Rectal smooth muscle tissue (tissue), 1 donor: Measurements from ENCODE around the gene PHTF2.

Experiments used
- H3K27ac ChIP-seq: one replicate; pipeline ENCODE4 v1.7.0; 2013; ENCODE audit warnings: low read depth, low read length, inconsistent platforms
- H3K27me3 ChIP-seq: one replicate; pipeline ENCODE4 v1.7.0; 2013; ENCODE audit warnings: low read length; ENCODE audit not compliant: control insufficient read depth, insufficient read depth
- H3K36me3 ChIP-seq: one replicate; pipeline ENCODE4 v1.7.0; 2013; ENCODE audit warnings: low read length; ENCODE audit not compliant: control insufficient read depth, insufficient read depth
- H3K4me1 ChIP-seq: one replicate; pipeline ENCODE4 v1.7.0; 2013; ENCODE audit warnings: low read length; ENCODE audit not compliant: control insufficient read depth, insufficient read depth
- H3K4me3 ChIP-seq: one replicate; pipeline ENCODE4 v1.7.0; 2013; ENCODE audit warnings: low read length
- H3K9ac ChIP-seq: one replicate; pipeline ENCODE4 v1.7.0; 2013; ENCODE audit warnings: low read length

The PHTF2 gene

DNA sequence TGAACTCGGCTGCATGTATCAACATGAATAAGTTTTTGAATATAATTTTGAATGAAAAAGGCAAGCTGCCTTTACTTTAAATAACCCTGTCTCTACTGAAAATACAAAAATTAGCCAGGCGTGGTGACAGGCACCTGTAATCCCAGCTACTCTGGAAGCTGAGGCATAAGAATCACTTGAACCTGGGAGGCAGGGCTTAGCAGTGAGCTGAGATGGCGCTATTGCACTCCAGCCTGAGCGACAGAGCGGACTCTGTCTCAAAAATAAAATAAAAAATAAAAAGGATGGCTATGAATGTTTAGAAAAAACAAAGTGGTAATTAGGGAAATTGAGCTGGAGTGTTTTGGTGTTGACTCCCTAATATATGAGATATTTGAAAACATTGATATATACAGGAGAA lies 133.3 kb downstream of the PHTF2 start:
- Histone ChIP-seq H3K27ac (no peak overlapping the region), H3K9ac (no peak overlapping the region), H3K36me3 (no peaks in the 10 kb centered on the region), H3K4me1 (no peaks in the 10 kb centered on the region), H3K27me3 (no peaks in the 10 kb centered on the region), H3K4me3 (no peak overlapping the region)

DNA sequence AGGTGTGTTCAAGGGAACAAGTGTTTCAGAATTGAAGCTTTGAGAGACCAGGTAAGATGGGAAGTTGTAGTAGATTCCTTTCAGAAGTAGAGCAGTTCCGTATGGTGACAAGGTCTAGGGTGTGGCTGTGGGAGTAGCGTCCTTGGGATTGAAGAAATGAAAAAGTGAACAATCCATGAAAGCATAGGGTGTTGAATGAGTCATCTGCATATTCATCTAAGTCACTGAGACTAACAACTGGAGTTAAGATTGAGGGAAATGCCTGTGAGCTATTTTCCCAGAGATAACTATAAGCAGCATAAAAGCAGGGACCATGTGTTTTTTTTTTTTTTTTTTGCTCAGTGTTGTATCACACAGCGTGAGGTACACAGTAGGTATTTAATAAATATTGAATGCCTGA lies 134.8 kb downstream of the PHTF2 start:
- H3K4me3 ChIP-seq: no peak overlapping the region
- H3K36me3 ChIP-seq: no peaks in the 10 kb centered on the region
- H3K27me3 ChIP-seq: no peaks in the 10 kb centered on the region
- no peaks in the 10 kb centered on the region for H3K4me1 ChIP-seq
- H3K27ac ChIP-seq: no peak overlapping the region
- H3K9ac ChIP-seq: no peak overlapping the region

DNA sequence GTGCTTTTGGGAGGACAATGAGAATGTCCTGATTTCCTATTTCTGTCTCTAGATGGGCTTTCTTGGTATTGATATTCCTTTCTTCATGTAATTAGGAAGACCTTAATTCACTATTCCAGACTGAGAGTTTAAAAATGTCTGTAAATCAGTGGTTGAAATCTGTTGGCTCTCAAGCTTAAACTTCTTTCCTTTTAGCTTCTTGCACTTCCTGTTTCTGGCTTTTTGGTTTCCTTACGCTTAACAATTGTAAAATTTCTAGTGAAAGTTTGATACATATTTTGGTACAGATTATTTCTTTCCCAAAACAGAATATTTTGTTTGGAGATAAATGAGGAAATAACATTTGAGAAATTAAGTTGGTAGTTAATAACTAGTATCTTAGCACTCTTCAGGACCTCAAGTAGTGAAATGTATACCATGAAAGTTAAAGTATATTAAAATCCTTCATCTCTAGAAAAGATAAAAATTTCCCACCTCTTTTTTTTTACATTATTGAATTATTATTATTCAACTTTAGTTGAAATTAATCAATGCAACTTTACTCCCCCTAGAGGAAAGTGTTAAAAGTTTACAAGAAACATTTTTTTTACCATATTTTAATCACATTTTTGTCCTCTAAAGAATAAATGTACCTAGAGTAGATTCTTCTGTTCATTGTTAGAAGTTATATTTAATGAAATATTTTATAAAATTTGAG lies 137.2 kb downstream of the PHTF2 start:
- Histone ChIP-seq H3K9ac (no peak overlapping the region), H3K36me3 (no peaks in the 10 kb centered on the region), H3K27ac (no peak overlapping the region), H3K4me1 (no peaks in the 10 kb centered on the region), H3K27me3 (no peaks in the 10 kb centered on the region), H3K4me3 (no peak overlapping the region)

DNA sequence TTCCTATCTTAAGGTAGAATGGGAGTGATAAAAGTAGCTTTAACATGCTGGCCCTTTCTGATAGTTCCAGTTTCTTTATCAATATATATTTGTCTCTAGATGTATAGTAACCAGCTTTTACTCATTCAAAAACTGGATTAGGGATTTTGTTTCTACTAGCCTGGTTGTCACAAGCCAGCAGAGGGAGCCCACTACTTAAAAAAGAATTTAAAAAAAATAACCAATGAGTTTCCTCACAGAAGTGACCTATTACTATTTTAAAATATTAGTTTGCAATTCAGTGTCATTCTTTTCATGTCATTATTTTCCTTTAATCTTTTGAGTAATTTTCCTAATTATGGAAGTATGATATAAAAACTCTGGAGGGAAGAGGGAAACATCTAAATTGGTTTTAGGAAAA lies 142.1 kb downstream of the PHTF2 start:
- H3K4me1 ChIP-seq: no peaks in the 10 kb centered on the region
- H3K27me3 ChIP-seq: no peaks in the 10 kb centered on the region
- H3K27ac ChIP-seq: no peak overlapping the region
- H3K9ac ChIP-seq: no peak overlapping the region
- no peaks in the 10 kb centered on the region for H3K36me3 ChIP-seq
- no peak overlapping the region for H3K4me3 ChIP-seq

DNA sequence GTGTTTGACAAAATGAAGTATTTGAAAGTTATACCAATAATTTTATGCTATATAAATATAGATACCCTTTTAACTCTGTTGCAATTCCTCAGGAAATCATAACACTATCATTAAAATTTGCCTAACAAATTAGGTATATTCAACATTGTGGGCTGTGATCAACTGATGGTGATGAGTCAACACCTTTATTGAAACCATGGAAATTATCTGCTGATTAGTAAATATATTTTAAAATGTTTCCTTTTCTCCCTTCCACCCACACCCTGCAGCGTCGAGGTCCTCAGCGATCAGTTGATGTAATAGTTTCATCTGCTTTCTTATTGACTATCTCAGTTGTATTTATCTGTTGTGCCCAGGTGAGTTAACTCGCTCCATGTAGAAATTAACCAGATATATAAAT lies 143.9 kb downstream of the PHTF2 start:
- Histone ChIP-seq H3K27ac (no peak overlapping the region), H3K4me1 (no peaks in the 10 kb centered on the region), H3K27me3 (no peaks in the 10 kb centered on the region), H3K9ac (no peak overlapping the region), H3K4me3 (no peak overlapping the region), H3K36me3 (no peaks in the 10 kb centered on the region)

DNA sequence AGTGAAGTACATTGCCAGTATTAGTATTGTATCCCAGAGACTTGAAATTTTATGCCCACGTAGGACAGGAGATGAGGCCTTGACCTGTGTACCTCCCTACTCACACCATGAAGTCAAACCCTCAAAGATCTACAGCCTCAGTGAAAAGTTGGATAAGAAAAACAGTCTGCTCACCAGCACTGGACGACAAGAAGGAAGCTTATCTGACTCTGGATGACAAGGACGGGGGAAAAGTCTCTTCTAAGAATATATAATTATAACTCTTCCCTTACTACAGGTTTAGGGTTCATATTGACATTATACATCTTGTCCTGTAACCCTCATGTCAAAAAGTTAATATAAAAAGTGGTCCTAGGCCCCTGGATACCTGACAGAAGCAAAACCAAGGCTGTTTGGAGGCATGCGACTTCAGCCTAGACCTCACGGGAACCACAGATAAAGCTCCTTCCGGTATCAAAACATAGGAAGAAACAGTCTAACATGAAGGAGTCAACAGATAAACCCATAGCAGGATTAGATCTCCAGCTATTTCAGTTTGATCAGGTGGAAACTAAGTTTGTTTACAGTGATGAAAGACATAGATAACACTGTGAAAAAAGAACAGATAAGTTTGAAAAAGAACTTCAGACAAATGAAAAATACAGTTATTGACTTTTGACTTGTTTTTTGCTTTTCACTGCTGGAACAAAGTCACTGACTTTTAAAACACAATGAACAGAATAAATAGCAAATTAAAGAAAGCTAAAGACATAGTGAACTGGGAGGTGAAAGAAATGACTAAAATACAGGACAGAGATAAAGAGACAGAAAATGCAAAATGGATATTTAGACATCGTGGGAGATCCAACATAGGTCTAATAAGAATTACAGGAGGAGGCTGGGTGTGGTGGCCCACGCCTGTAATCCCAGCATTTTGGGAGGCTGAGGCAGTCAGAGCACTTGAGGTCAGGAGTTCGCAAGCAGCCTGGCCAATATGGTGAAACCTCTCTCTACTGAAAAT lies 145.9 kb downstream of the PHTF2 start:
- Histone ChIP-seq H3K4me1 (no peaks in the 10 kb centered on the region), H3K36me3 (no peaks in the 10 kb centered on the region), H3K27me3 (no peaks in the 10 kb centered on the region), H3K9ac (no peak overlapping the region), H3K4me3 (no peak overlapping the region), H3K27ac (no peak overlapping the region)

DNA sequence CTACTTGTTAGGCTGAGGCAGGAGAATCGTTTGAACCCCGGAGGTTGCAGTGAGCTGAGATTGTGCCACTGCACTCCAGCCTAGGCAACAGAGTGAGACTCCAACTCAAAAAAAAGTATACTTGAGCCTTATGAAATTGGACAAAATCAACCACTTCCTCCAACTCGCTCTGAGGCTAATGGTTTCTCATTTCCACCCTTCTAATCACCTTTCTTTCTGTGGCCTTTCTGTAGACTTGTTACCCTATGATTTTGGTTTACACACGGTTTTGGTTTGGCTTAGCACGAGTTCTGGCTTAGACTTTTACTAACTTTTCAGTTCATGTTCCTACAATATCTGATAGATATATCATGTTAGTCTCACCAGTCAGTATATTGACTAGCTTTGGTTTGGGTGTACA lies 152.0 kb downstream of the PHTF2 start:
- H3K27ac ChIP-seq: no peak overlapping the region
- H3K4me1 ChIP-seq: no peaks in the 10 kb centered on the region
- H3K4me3 ChIP-seq: no peak overlapping the region
- H3K27me3 ChIP-seq: no peaks in the 10 kb centered on the region
- H3K36me3 ChIP-seq: no peaks in the 10 kb centered on the region
- H3K9ac ChIP-seq: no peak overlapping the region

DNA sequence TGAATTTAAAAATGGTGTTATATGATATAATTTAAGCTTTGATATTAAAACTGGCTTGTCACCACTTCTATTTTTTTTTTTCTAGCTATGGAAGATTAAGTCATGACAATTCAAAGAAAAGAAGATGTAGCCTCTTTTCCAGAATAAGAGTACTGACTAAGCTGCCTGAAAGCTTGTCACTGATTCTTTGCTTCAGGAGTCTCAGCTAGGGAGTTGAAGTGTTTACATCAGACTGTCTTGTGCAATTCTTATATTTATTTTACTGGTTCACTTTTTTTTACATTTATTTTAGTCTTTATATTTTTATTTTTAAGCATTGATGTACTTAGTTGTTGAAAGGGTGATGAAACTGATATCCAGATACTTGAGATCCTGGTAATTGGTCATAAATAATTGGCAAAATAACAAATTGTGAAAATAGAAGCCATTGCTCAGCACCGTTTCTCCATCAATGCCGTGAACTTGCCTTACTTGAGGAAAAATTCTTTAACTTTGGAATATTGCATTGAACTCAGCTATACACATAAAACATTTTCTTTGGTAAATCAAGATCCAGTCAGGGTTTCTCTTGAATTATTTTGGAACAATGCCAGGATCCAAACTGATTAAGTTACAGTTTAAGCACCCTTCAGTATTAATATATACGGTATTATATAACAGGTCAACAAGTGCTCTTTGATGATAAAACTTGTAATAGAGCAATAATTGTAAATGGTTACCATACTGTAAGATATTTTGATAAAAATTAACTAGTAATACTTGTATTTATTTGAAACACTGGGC lies 156.4 kb downstream of the PHTF2 start:
- H3K27me3 ChIP-seq: no peaks in the 10 kb centered on the region
- no peak overlapping the region for H3K9ac ChIP-seq
- no peaks in the 10 kb centered on the region for H3K4me1 ChIP-seq
- no peaks in the 10 kb centered on the region for H3K36me3 ChIP-seq
- H3K27ac ChIP-seq: no peak overlapping the region
- H3K4me3 ChIP-seq: no peak overlapping the region

DNA sequence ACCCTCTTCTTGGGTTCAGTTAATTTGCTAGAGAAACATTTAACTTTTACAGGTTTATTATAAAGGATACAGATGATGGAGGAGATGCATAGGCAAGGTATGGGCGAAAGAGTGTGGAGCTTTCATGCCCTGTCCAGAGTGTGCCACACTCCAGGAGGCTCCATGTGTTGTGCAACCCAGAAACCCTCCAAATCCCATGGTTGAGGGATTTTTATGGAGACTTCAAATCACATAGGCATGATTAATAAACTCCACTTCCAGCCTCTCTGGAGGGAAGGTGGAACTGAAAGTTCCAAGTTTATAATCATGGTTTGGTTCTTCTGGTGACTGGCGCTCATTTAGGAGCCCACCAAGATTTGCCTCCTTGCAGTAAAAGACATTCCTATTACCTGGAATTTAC lies 159.9 kb downstream of the PHTF2 start:
- Histone ChIP-seq H3K36me3 (no peaks in the 10 kb centered on the region), H3K4me1 (no peaks in the 10 kb centered on the region), H3K27me3 (no peaks in the 10 kb centered on the region), H3K9ac (no peak overlapping the region), H3K27ac (no peak overlapping the region), H3K4me3 (no peak overlapping the region)

DNA sequence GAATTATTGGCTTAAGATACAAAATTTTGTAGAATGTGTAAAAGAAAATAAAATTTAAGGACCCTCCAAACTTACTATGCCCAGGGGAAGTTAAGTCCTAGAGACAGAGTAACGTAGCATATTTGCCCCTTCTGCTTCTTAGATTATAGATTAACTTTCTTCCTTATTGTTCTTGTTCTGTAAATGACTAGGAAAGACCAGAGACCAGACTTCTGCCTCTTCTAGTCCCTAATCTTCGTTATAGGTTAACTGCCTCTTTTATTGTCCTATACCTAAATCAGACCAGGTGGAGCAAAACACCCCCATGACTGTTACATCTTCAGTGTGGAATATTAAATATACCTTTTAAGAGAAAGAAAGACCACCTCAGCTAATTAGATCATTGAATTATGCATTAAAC lies 160.5 kb downstream of the PHTF2 start:
- Histone ChIP-seq H3K4me3 (no peak overlapping the region), H3K27me3 (no peaks in the 10 kb centered on the region), H3K36me3 (no peaks in the 10 kb centered on the region), H3K27ac (no peak overlapping the region), H3K9ac (no peak overlapping the region), H3K4me1 (no peaks in the 10 kb centered on the region)

DNA sequence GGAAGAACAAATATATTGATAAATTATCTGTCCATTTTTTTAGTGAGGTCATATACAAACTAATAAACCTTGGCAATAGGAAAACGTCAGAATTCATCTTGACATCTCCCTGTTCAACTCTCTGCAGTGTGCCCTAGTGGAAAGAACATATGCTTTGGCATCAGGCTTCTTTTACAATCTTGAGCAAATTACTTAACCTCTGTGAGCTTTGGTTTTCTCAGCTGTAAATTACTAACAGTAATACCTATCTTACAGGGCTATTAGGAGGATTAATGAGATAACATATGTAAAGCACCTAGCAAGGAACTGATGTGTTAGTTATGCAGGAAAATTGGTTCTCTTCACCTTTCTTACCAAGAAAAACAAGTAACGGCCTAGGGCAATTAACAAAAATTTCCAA lies 161.8 kb downstream of the PHTF2 start:
- no peaks in the 10 kb centered on the region for H3K4me1 ChIP-seq
- no peak overlapping the region for H3K9ac ChIP-seq
- no peaks in the 10 kb centered on the region for H3K27me3 ChIP-seq
- H3K27ac ChIP-seq: no peak overlapping the region
- H3K4me3 ChIP-seq: no peak overlapping the region
- no peaks in the 10 kb centered on the region for H3K36me3 ChIP-seq

DNA sequence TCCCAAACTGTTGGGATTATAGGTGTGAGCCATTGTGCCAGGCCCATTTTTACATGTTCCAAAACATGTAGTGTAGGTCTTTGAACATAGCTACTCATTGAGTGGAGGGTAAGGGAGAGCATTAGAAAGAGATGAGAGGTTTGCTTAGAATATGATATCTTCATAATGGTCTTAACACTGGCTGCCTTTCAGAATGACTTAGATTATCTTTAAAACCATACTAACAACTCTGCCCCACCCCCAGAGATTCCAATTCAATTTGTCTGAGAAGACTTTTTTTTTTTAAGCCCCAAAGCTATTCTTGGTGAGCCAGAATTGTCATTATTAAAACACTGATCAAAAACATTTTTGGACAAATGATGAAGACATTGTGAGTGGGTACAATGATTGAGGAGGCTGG lies 168.9 kb downstream of the PHTF2 start:
- H3K27me3 ChIP-seq: no peaks in the 10 kb centered on the region
- no peaks in the 10 kb centered on the region for H3K36me3 ChIP-seq
- H3K4me3 ChIP-seq: no peak overlapping the region
- H3K27ac ChIP-seq: no peak overlapping the region
- H3K4me1 ChIP-seq: no peaks in the 10 kb centered on the region
- no peak overlapping the region for H3K9ac ChIP-seq
